T-helper 9 cell (primary cell): ENCODE measurements around the gene KCNQ4.

Source experiments
- DNase-seq: peaks from one replicate; pipeline ENCODE4 v3.0.0-alpha.2; 2020

Gene KCNQ4

DNA sequence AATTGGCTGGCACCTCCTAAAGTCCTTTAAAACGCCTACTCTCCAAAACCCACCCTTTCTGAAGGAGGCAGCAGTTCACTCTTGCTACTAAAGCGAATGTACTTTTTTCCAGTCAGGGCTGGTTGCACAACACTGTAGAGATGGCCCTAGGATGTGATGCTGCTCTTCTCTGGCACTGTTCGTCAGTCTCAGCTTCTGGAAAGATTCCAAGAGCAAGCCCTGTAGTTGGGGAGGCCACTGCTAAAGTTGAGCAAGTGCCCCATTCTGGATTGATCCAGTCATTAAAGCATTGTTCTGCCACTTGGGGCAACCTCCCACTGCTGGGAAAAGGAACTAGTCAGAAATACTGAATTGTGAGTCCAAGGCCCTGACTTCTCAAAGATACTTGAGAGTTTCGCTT is 28.5 kb upstream of the KCNQ4 start:
- DNase-seq = no peak

DNA sequence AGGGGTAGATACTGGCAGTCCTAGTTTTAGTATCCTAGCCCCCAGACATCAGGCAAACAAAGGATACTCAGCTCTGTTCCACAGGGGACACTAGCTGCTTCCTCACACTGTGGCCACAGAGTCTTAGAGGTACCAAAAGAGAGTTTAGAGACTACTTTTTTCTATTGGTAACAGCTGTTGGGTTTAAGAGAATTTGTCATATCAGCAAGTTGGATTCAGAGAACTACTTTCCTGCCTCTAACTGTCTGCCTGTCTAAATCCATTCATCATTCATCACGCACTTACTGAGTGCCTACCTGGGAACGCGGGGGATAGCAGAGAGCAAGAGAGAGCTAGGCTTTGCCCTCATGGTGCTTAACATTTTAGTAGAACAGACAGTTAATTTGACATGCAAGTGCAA is 27.1 kb upstream of the KCNQ4 start:
- DNase-seq = no peak

DNA sequence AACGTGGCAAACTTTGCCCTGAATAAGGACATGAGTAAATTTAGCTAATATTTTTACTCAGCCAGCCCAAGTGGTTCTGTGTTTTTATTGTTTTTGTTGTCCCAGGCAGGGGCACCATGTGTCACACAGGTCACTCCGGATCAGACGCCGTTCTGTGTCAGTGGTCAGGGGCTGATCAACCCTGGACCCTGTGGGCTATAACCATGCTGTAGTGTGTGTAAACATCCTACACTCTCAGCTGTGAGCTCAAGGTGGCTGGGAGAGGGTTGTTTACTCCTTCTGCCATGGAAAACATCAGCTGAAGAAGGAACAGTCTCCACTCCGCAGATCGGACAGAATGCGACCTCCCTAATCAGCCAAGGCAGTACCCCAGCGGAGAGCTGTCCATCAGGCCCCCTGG is 26.5 kb upstream of the KCNQ4 start:
- no peak for DNase-seq

DNA sequence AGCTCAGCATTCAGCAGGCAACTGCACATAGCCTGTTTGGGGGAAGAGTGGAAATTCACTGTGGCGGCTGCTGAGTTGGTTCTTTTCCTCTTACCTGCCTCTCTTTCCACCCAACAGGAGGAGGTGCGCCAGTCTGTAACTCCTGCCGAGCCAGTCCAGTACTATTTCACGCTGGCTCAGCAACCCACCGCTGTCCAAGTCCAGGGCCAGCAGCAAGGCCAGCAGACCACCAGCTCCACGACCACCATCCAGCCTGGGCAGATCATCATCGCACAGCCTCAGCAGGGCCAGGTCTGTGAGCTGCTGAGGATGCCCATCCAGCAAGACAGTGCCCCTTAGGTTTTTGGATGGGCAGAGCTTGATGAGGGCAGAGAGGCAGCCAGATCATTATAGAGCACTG is 25.6 kb upstream of the KCNQ4 start:
- no peak for DNase-seq

DNA sequence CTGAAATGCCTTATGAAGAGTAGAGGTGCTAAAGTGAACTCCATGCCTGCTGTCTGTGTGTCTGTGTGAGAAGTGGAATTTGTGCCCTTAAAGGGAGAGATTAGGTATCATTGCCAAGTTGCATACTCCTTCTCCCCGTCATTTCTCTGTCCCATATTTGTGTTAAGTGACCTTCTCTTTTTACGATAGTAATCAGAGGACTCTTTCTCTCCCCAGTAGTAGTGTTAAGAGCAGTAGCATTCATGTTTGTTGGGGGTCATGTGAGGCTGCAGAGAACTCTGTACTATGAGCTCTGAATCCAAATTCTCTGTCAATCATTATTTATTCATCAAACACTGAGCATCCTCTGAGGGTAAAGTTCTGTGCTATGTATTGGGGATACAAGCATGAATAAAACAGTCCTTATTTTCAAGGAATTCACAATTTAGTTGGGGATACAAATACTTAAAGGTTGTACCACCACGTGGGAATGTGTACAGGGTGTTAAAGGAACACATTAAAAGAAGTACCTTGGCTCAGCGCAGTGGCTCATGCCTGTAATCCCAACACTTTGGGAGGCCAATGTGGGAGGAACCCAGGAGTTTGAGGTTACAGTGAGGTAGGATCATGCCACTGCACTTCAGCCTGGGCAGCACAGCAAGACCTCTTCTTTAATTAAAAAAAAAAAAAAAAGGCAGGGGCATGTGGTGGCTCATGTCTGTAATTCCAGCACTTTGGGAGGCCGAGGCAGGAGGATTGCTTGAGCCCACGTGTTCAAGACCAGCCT is 24.8 kb upstream of the KCNQ4 start:
- DNase-seq = no peak

DNA sequence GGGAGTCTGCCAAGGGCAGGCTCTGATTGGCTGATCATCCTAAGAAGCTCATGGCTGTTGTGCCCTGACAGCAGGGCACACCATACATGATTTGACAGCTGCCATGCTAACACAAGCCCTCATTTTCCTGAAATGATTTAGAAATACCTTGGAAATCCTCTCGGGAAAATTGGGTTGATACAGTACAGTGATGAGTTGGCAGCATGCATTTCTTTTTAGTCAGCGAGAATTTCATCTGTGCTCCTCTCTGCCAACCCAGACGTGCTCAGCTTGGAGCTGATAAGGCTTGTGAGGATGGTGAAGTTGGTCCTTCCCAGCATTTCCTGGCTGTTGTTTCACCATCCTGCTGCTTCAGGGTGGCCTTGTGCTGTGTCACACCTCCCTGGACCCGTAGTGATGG is 22.6 kb upstream of the KCNQ4 start:
- no peak for DNase-seq

DNA sequence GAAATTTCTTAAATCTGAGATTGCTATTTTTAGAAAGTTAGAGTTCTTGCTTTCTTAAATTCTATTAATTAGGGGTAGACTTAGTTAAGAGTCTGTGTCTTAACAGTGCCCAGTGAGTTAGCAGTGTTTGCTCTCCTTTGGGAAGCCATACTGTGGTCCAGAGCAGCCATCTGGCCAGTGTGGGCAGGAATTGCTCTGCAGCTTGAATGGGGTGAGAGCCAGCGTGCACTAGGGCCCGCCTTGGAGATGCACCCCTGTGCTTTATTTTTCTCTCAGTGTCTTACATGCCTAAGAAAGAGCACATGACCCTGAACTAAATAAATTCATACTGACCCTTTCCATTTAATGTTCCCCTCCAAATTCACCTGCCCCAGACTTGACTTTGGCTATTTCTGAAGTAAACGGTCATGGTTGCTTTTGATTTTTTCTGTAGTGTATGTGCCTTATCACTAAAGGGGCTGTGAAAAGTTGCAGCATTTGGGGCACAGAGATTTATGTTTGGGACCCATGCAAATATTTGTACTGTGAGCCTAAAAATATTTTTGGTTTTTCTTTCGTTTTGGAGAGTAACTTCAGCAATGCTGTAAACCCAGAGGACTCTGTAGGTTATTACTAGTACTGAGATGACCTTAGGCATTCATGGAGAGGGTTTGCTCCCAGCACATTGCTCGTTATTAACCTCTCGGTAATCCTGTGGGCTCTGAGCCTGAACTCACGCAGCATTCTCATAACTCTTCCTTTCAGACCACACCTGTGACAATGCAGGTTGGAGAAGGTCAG is 21.3 kb upstream of the KCNQ4 start:
- DNase-seq = no peak

DNA sequence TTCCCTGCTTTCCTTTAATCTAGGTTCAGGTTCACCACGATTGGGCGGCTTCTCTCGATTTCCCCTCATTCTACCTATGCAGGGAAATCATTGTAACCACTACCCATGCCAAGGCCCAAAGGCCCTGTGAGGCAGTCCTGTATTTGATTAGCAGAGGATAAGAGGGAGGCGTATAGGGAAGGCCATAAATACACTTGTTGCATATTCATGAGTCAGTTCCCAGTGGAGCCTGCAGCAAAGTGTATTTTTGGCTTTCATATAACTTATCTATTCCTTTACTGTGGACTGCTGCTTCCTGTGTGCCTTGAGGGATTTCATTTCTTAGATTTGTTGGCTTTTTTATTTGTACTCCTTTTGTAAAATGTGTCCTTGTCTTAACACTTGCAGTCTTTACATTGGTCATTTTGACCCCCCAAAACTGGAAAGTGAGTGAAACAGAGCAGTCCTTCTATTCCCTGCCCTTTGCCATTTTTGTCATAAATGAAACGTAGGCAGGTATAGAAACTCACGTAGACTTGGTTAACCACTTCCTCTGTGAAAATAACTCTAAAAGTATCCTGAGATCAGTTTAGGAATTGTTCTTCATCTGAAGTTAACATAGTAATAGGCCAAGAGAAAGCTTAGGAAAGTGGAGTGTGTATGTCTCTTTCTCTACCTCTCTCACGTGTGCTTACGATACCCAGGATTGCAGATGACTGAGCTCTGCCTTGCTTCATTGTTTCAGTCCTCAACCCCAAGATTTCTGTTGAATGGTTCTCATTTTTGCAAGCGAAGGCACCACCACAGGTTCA is 19.6 kb upstream of the KCNQ4 start:
- no peak for DNase-seq

DNA sequence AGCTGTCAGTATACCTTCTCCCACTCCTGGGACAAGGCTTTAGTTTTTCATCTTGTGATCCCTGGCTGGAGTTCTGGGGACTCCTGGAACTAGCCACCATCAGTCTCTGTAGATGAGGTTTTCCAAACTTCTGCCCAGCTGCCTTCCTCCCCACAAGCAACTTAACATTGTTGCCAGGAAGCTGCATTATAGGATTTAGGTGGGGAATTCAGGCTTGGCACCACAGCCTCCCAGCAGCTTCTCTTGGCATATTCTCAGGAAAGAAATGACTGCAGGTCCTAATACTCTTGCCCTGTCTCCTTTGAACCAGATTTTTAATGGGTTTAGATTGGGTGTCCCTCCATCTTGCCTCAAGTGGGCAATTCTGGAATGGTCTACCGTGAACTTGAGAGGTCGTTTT is 18.6 kb upstream of the KCNQ4 start:
- DNase-seq = no peak

DNA sequence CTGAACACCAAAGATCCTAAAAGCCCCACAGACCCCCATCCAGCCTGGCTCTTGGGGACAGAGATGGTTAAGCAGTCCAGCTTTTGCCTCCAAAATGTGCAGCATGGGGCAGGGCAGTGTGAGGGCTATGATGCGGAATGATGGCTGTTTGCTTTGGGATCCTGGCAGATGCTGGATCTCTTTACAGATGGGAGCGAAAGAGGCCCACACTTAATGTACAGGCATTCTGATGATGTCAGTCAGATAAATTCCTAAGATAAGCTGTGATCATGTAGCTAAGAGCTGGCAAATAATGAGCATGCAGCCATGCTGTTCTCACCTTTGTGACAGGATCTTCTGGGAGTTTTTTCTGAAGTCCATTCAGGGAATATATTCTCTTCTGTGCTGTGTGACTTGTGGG is 17.6 kb upstream of the KCNQ4 start:
- no peak for DNase-seq

DNA sequence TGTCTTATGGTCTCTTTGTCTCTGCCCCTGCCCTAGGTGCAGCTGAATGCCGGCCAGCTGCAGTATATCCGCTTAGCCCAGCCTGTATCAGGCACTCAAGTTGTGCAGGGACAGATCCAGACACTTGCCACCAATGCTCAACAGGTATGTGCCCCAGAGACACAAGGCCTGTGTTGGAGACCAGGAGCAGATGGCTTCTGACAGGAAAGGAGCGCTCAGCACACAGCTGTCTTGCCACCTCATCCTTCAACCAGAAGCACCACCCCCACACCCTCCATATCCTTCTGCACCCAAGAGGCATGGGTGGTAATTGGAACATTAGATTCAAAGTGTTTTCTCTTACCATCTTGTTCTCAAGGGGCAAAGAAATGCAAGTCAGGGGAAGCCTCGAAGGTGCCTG is 17.0 kb upstream of the KCNQ4 start:
- DNase-seq = no peak

DNA sequence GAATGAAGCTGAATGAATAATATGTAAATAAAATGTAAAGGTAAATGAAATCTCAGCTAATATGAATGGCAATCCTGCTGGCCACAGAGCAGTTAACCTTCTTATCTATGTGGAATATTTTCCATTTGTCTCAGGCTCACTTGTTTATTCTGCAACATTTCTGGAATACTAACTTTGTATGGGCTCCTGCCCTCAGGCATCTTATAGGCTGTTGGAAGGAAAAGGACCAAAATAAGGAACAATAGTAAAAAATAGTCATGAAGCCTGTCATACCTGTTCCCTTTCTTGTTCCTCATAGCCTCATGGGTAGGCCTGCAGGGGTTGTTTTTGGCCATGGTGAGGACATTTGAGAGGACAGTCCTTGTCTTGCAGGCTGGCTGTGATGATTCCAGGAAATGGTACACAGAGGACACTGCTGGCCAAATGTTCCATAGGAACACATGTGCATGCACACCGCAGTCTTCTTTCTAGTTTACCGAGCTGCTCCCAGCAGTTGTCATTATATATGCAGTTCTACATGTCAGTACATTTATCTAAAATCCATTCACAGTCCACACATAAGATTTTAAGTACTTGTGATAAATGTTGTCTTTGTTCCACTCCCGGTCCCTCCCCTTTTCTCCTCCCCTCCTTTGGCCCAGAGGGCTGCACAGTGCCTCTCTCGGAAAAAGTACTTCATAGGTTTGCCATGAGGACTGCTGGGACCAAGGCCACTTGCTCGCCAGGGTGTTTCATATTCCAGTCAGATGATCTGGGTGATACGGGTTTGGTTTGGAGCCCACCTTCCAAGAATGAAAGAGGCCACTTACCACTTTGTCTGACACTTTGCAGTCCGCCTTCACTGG is 15.2 kb upstream of the KCNQ4 start:
- DNase-seq = no peak

DNA sequence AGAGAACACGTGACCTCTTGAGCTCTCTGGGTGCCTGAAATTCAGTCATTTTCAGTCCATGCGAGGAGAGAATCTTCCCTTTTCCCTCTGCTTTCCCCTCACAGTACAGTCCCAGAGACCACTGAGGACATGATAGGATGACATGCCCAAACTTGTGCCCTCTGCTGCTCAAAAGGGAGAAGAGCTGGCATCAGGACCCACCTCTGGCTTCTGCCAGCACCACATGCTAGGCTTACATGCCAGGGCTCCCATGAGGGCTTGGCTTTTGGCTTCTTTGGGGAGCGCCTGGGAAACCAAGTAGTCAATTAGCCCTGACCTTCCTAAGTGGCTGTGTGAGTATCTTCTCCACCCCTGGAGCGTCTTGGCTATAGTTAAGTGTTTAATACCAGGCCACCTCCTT is 13.8 kb upstream of the KCNQ4 start:
- no peak for DNase-seq

DNA sequence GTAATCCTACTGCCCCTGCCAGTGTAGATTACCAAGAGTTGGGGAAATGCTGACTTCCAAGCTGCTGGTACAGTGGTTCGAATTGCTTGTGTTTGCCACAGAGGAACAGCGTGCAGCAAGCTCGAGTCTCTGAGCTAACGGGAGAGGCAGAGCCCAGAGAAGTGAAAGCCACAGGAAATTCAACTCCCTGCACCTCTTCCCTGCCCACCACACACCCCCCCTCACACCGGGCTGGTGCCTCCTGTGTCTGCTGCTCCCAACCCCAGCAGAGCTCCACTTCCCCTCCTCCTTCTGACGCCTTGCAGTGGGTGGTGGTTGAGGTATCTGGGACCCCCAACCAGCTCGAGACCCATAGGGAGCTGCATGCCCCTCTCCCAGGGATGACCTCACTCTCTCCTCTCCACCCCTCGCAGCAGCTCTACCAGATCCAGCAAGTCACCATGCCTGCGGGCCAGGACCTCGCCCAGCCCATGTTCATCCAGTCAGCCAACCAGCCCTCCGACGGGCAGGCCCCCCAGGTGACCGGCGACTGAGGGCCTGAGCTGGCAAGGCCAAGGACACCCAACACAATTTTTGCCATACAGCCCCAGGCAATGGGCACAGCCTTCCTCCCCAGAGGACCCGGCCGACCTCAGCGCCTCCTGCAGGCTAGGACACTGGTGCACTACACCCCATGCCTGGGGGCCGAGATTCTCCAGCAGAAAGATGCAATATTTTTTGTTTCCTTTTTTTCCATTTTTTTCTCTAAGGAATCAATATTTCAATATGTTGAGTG is 13.1 kb upstream of the KCNQ4 start:
- no peak for DNase-seq

DNA sequence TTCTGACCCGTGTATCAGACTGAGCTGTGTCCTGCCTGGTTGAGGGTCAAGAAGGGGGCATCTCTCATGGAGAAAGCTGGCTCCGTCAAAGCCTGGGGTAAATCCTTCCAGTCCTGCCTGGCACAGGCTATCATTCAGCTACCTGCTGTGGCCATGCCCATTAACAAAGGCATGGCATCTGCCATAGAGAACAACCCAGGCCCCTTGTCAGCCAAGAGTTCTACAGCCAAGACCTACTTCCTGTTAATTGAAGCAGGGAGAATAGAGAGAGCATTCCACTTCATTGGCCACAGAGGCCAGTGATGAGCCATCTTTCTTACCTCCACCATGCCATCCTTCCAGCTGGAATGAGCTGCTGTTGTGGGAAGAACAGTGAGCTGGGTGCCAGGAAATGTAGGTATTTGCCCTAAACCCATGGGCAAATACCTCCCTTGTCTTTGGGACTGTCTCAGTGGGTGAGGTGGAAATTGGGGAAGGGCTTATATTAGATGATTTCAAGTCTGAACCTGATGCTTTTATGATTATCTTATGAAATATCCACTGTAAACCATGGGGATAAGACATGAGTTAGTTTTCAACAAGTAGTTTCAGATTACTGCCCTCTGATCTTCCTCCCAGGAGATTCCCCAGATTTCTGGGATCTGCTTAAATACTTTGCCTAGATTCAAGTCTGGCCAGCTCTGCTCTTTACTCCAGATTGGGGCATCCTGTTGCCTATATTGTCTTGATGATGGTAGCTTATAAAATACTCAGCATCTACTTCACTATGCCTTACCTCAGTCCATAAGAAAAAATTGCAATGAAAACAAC is 11.2 kb upstream of the KCNQ4 start:
- no peak for DNase-seq

DNA sequence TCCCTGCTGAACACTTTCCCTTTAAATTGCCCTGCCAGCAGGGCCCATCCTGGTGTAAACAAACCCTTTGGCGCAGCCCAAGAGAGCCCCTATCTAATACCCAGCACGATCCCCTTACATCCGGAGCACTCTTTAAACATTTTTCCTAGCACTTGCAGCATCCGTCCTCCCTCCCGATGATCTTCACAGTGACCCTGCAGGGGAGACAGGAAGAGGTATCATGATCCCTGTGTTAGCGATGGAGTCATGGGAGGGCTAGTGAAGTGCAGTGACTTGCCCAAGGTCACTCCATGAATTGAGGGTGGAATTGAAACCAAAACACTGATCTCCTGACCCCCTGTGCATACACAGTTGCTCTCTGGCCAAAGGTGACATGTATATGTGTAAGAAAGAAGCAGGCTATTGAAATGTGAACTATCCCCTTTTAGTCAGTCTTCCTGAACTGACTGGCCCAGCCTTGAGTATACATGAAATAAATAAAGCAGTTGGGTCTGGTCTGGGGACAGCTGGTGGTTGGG is 9.8 kb upstream of the KCNQ4 start:
- no peak for DNase-seq

DNA sequence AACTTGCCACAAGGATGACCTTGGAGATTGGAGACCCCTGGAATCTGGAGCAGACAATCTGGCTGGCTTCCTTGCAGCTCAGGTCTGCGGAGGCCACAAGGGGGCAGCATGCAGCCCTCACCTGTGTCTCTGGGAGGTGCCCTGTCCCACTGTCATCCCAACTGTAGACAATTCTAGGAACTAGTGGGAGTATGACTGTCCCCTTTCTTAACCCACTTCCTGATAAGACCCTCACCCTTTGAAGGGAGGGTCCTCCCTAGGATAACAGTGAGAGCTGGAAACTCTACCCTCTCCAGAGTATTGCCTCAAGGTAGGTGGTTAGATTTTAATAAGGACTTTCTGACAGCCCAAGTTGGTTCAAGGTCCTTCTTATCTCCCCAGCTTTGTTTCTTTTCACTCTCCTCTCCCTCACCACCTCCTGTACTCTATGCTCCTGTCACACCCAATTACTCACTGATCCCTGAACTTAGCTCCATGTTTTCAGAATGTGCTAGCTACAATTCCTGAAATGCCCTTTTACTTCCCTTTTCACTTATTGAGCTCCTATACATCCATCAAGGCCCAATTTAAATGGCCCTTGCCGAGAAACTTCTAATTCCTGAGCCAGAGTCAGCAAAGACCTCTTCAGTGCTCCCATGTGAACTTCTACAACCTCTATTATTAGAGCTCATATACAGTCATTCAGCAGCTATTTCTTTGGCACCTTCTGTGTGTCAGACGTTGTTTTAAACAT is 9.2 kb upstream of the KCNQ4 start:
- peak; percentile 61 for DNase-seq

DNA sequence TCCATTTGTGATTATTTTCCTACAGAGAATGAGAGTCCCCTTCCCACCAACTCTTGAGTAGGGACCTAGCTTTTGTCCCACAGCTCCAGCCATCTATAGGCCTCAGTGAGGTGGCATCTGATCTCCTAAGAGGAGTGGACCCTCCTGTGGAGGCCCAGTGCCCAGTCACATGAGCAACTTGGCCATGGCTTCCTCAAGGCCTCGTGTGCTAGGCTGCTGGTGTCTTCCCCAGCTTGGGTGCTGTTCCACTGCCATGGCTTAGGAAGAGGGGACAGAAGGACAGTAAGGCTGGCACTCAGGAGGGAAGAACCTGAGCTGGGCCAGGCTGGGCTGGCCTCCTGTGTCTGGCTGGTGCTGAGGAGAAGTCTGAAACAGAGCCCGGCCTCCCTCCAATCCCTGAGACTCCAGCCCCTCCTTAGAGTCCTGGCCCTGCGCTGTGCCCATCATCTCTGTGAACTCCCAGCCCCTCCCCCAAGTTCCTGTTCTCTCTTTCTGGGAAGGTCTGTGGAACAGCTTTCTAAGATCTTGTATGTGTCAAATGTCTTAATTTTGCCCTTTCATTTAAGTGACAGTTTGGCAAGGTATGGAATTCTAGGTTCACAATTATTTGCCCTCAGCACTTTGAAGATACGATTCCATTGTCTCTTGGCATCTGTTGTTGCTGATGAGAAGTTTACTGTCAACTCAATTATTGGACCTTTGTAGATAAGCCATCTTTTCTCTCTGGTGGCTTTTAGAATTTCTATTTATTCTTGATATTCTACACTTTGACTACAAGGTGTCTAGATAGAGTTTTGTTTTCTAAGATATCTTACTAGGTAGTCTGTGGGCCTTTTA is 7.1 kb upstream of the KCNQ4 start:
- DNase-seq = no peak
